Measurements from ENCODE around the gene GAREM2.

- TF ChIP-seq CTCF (IDR thresholded peaks at IDR 0.05 in 8 of 11, conservative IDR thresholded peaks at IDR 0.05 in 3 of 11) (no peak), POLR2AphosphoS5 (IDR thresholded peaks at IDR 0.05) (no peak)
These were observed 12.5 kb downstream of the GAREM2 start for GRCh38 chr2:26185304-26185928.
